Left colon (tissue), 2 donors: ENCODE results near the gene G2E3. TPM values are rescaled to one million over a fixed set of nuclear protein-coding genes. Genes with fewer than 3 reads are reported as not detected.
"Not testable (repeated sequence)": the region's sequence is repeated elsewhere in the genome, so short reads cannot be mapped to it uniquely, and the experiment has no call there.

Experiments
- ATAC-seq: fragments of 200-7000 bp; cut with Tn5 transposase; one replicate; pipeline ENCODE4 v1.9.1; 2020; ENCODE audit warnings: mild to moderate bottlenecking, moderate library complexity
- DNase-seq, 2 donors: peaks; one replicate each; pipeline ENCODE4 v3.0.0-alpha.2; 2020
- intact Hi-C, 2 donors: fragments of 100-400 bp; cut with DNase I in 1 of 2; cut with micrococcal nuclease in 1 of 2; formaldehyde crosslinking; loops; one replicate each; pipeline versions ENCODE4 v1.11.2 to v1.14.0; 2022; cut with DNase I, micrococcal nuclease
- long read RNA-seq: library from polyadenylated mRNA; unstranded; transcript quantifications from one replicate; pipeline ENCODE4 v2.0.0, GENCODE V29; 2021
- total RNA-seq, 2 donors: library from RNA; stranded (reverse); fragmentation: NEBNext Ultra II Directional; extraction: Animal tissue kit (Norgen Biotek cat#: 25700); gene quantifications; one replicate each; pipeline ENCODE4 v1.2.1, GENCODE V29; 2021
- donor health status: DM: no; HTN: no; CAD: no.
- donor health status: DM: yes; HTN: yes; CAD: no.

Gene G2E3
- total RNA-seq: 10 to 100 TPM; 12.9 to 14.2 TPM
- long read RNA-seq, full-length matches to known transcripts: 7 of 11 reads
- long read RNA-seq, partial matches to known transcripts: 1 of 11 reads
- long read RNA-seq, other reads (novel, unspliced or antisense): 3 of 11 reads

- intact Hi-C loops: no loop called here
- DNase-seq (peak; percentile 87 to 93), ATAC-seq (peak; percentile 99)
These were observed at the start of gene G2E3 for GRCh38 chr14:30558675-30559555. TSS of gene G2E3 (plus strand) at chr14:30559158. CDS start at chr14:30581080, 21,922 bp downstream.

DNA sequence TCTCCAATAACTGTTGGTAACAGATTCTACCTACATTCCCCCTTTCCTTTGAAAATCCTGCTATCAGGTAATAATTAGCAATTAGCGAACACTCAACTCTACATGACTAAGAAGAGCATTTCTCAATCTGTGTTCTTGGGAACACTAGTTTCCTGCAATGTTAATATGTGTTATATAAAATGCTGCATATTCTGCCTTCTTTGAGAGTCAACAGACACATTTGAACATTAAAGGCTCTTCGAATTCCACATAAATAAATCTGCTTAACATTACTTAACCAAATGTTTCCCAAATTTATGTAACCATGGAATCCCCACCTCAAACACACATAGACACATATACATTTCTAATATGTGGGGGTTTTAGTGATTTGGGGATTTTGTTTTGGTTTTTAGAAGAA lies 41.2 kb upstream of the G2E3 start:
- ATAC-seq: no peak
- intact Hi-C loops: no loop called here

GRCh38 chr14:30518867-30519560 lies 39.9 kb upstream of the G2E3 start:
- DNase-seq (no peak), ATAC-seq (no peak)
- intact Hi-C loops: no loop called here

More for the DNA sequence above, 41.2 kb upstream of the G2E3 start:
- no peak for DNase-seq

DNA sequence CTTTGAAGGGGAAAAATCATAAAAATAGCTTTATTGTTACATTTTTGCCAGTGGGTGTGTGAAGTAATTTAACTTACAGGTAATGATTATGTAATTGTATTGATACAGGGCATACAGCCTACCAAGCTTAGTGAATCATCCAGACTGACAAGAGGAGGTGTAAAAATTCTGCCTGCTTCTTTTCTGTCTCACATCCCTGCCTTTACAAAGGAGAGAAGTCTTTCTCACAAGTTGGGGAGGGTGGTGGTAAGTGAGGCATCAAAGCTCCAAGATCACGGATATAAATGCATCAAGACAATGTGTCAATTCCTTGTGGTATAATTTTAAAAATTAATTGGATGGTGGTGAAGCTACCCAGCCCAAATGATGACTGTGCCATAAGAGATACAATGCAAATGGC lies 39.0 kb upstream of the G2E3 start:
- DNase-seq (no peak), ATAC-seq (no peak)
- intact Hi-C loops: loop anchor here in 1 of 2 donors (10.0 kb wide), 1 partner anchor 145 kb away; no protein-coding TSS in a partner anchor

DNA sequence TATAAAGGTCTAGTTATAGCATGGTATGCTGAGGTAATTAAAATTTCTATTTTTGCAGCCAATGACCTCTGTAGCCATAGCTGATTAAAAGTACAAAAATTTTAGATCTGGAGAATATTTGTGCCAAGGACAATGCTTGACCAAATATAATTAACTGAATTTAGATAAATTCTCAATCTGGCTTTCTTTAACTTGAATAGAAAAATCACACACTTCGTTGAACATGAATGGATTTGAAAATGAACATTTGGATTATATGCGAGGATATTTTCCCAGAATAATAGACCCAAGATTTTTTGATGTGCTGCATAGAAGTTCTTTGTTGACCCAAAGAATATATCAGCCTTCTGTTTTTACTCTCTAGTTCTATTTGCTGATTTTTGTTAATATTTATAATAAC lies 38.4 kb upstream of the G2E3 start:
- ATAC-seq (no peak), DNase-seq (no peak)
- intact Hi-C loops: loop anchor here in 1 of 2 donors (10.0 kb wide), 1 partner anchor 146 kb away; no protein-coding TSS in a partner anchor

DNA sequence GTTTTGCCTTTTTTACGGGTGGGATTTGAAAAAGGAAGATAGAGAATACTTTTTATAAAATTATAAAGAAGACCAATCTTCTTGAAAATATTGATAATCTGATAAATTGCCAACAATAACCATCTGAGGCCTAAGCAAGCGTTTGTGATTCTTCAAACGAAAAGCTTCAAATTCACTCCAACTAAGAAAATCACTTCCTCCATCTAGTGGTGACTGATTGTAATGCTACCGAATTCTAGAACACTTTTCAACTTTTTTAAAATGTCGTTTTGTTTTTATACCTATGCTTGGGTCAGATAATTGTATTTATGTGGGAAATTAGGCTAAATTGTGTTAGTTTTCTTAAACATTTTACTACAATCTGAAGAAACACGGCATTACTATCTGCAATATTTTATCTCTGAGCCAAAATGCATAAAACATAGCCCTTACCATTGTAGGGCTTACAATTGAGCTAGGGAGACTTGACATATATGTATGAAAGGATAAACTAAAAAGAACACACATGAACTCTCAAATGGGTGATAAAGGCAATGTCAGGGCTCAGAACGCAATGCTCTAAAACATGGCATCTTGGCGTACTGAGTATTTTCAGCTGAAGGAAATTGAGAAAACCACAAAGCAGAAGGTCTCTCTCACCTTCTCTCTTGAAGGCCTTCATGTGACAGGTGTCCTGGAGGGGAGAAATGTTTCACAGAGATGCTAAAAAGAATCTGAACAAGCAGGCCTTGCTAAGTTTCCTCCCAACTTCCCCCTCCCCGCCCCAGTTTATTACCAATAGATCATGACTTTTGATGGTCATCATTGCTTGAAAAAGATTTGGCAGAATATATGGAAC lies 36.8 kb upstream of the G2E3 start:
- DNase-seq (no peak), ATAC-seq (no peak)
- intact Hi-C loops: loop anchor here in 1 of 2 donors (10.0 kb wide), 1 partner anchor 147 kb away; no protein-coding TSS in a partner anchor

- intact Hi-C loops: loop anchor here in 1 of 2 donors (10.0 kb wide), 1 partner anchor 151 kb away; no protein-coding TSS in a partner anchor
- ATAC-seq (no peak), DNase-seq (no peak)
These were observed 33.1 kb upstream of the G2E3 start for GRCh38 chr14:30525833-30526232.

DNA sequence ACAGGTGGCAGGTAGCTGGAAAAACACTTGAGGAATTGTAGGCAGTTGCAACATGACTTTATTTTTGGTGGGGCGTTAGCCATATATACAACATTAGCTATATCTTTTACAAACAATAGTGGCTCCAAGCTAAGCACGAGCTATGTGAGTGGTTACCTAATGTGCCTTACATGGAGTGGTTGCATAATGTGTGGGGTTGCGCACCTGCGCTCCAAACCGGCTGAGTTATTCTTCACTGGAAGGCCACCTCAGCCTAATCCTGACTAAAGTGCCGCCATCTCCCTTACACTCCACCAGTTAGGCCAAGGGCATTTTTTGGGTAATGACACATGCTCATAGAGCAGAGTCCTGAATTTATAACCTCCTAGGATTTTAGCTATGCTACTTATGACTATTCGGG lies 31.8 kb upstream of the G2E3 start:
- intact Hi-C loops: loop anchor here in 1 of 2 donors (10.0 kb wide), 1 partner anchor 152 kb away; no protein-coding TSS in a partner anchor
- DNase-seq: no peak
- ATAC-seq: no peak

GRCh38 chr14:30528119-30528518 lies 30.8 kb upstream of the G2E3 start:
- DNase-seq (no peak), ATAC-seq (no peak)
- intact Hi-C loops: loop anchor here in 1 of 2 donors (10.0 kb wide), 1 partner anchor 153 kb away; no protein-coding TSS in a partner anchor

DNA sequence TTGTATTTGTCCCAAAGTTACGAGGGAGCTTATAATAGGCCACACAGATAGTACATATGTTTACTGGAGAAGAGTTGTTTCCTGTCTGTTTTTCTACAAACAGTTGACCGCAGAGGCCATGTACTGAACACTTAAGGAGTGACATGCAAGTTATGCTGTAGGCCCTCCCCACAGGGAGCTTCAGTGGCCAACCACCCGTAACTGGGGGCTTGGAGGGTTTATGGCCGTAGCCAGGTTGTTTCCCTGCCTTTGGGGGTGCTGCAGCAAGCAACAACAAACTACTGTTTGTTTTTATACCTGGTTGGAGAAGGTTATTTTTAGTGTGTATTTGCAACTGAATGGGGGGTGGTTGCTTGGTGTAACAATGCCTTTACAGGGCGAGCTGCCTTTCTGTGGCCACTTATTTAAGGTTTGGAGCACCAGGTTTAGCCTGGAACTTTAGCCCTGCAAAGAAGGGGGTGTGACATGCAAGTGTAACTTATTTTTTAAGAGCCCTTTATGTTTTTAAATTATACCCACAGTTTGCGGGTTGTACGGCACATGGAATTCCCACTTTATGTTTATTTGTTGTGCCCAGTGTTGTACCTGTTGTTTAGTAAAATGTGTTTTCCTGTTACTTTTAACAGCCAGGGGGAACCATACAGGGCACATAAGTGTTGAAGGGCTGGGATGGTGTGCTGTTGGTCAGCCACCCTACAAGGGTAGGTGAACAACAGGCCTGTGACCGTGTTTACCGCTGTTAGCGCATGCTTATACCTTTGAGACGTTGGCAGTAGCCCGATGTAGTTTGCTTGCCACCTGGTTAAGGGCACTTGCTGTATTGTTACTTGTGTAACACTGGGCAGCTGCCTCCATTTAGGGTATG lies 29.9 kb upstream of the G2E3 start:
- DNase-seq (no peak), ATAC-seq (no peak)
- intact Hi-C loops: loop anchor here in 1 of 2 donors (10.0 kb wide), 1 partner anchor 154 kb away; no protein-coding TSS in a partner anchor

- ATAC-seq: peak; percentile 87
- intact Hi-C loops: no loop called here
- DNase-seq: no peak
These were observed 26.7 kb upstream of the G2E3 start for GRCh38 chr14:30532264-30532663.

GRCh38 chr14:30533126-30533525 lies 25.8 kb upstream of the G2E3 start:
- no peak for ATAC-seq
- intact Hi-C loops: no loop called here
- no peak for DNase-seq

DNA sequence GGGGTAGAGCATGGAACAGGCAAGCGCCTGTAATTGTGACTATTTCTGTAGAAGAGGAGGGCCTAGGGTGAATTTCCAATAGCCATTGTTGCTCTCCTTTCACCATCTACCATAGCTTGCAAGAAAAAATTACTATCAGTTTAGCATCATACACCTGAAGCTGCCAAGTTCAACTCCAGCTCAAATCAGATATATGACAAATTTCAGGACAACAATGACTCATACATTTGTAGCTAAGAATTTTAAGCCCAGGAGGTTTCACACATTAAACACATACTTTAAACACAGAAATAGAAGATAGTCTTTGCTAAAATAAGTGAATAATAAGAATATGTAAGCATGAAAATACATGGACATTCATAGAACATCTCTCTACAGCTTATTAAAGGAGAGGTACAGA lies 17.6 kb upstream of the G2E3 start:
- intact Hi-C loops: no loop called here
- ATAC-seq (no peak), DNase-seq (no peak)

DNA sequence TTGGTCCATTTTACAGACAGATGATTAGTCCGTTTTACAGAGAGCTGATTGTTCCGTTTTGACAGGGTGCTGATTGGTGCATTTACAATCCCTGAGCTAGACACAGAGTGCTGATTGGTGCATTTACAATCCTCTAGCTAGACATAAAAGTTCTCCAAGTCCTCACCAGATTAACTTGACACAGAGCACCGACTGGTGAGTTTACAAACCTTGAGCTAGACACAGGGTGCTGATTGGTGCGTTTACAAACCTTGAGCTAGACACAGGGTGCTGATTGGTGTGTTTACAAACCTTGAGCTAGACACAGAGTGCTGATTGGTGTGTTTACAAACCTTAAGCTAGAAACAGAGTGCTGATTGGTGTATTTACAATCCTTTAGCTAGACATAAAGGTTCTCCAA lies 12.2 kb upstream of the G2E3 start:
- ATAC-seq, DNase-seq, intact Hi-C loops: not testable (repeated sequence)

DNA sequence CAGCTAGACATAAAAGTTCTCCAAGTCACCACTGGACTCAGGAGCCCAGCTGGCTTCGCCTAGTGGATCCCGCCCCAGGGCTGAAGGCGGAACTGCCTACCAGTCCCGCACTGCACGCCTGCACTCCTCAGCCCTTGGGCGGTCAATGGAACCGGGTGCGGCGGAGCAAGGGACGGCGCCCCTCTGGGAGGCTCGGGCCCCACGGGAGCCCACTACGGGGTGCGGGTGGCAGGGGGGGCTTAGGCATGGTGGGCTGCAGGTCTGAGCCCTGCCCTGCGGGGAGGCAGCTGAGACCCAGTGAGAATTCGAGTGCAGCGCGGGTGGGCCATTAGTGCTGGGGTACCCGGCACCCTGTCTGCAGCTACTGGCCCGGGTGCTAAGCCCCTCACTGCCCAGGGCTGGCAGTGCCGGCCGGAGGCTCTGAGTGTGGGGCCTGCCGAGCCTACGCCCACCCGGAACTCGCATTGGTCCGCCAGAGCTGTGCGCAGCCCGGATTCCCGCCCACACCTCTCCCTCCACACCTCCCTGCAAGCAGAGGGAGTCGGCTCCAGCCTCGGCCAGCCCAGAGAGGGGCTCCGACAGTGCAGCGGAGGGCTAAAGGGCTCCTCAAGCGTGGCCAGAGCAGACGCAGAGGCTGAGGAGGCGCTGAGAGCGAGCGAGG lies 11.4 kb upstream of the G2E3 start:
- intact Hi-C loops: no loop called here
- DNase-seq: no peak
- ATAC-seq: no peak

DNA sequence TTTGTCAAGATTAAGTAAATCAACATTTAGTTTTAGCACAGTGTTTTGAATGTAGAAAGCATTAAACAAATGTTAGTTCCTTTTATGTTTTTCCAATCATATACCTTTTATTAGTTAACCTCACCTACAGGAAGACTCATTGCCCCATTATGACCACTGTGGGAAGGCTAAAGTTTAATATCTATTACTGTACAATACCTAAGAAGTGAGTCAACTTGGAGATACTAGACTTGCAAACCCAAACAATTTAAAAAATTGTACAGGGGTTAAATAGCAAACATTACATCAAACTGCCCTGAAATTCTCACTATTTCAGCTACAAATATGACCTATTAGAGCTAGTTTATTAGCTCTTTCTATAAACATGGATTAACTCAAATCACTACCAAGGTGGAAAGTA lies 8.6 kb upstream of the G2E3 start:
- ATAC-seq (no peak), DNase-seq (no peak)
- intact Hi-C loops: no loop called here

DNA sequence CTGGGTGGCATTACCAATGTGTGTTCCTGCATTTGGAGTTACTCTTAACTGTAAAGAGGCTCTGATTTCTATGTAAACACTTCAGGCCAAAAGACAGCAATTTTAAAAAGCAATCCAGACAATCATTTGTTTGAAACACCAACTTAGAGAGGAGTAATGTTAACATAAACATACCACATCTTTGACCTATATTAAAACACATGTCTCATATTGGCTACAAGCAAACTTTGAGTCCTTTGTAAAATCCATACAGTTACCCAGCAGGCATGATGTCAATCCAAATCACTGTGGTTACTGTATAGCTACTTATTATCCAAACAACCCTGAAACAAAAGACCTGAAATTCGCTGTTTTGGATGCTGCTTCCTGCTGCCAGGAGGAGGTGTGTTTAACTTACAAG lies 7.5 kb upstream of the G2E3 start:
- DNase-seq (no peak), ATAC-seq (no peak)
- intact Hi-C loops: no loop called here
